ENCODE measurements around the gene RCC1.
"Not testable (repeated sequence)": the region's sequence is repeated elsewhere in the genome, so short reads cannot be mapped to it uniquely, and the experiment has no call there.

The RCC1 gene

DNA sequence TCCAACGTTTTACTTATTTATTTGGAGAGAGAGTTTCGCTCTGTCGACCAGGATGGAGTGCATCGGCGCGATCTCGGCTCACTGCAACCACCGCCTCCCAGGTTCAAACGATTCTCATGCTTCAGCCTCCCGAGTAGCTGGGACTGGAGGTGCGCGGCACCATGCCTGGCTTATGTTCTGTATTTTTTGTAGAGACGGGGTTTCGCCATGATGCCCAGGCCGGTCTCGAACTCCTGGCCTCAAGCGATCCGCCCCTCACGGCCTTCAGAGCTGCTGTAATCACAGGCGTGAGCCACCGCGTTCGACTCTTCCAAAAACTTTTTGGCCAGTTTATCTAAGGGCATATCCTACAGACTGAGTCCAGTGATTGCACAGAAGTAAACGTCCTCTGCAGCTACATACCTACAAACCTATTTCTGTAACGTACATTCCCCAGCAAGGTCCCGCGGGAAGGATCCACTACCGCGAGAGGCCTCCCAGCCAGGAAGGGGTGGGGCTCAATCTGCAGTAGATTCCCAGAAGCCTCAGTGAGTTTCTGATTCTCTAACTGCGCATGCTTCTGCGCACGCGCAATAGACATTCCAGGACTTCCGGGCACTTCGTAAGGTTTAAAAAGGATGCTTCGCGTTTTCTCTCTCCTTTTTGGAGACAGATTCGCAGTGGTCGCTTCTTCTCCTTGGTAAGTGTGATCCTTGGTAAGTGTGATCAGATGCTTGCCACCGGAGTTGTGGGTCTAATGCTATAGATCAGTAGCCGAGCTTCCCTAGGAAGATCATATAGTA is at the start of gene RCC1:
Gene RCC1, plus strand, starts transcription at position 638 of the 782 bp plus-strand sequence. CDS start 23,824 bp downstream, outside the sequence.
- DNase-seq = peak; percentile 99

GRCh38 chr1:28456078-28456477 is 49.8 kb upstream of the RCC1 start:
- DNase-seq = peak; percentile 43

GRCh38 chr1:28457678-28458077 is 48.2 kb upstream of the RCC1 start:
- no peak for DNase-seq

- DNase-seq = no peak
Observed at GRCh38 chr1:28458237-28459228, 47.3 kb upstream of the RCC1 start.

DNA sequence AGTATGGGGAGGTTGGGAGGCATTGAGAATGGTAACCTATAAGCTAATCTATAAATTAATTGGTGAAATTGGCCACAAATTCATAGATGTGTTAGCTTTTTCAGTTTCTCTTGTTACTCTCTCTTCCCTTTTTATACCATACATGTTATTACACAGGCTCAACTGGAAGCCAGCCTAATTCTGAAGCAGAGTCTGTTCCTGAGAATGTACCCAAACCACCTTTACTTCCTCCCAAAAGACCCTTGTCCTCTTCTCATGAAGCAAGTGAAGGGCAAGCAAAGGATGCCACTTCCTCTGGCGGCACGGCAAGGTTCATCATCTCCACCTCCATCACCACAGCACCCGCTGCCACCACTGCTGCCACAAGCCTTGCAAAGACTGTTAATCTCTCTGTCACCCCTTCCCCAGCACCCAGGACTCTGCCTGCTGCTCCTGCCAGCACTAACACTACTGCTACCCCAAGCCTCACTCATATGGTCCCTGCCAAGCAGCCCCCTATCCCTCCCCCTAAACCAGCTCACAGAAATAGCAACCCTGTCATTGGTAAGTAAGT is 39.5 kb upstream of the RCC1 start:
- no peak for DNase-seq

- no peak for DNase-seq
Observed at GRCh38 chr1:28470146-28470545, 35.7 kb upstream of the RCC1 start.

DNA sequence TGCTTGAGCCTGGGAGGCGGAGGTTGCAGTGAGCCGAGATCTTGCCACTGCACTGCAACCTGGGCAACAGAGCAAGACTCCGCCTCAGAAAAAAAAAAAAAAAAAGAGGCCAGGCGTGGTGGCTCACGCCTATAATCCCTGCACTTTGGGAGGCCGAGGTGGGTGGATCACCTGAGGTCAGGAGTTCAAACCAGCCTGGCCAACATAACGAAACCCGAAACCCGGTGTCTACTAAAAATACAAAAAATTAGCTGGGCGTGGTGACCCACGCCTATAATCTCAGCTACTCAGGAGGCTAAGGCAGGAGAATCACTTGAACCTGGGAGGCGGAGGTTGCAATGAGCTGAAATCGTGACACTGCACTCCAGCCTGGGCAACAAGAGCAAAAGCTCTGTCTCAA is 26.3 kb upstream of the RCC1 start:
- not testable (repeated sequence) for DNase-seq

- DNase-seq = no peak
Observed at GRCh38 chr1:28480308-28480707, 25.5 kb upstream of the RCC1 start.

GRCh38 chr1:28482138-28482537 is 23.7 kb upstream of the RCC1 start:
- no peak for DNase-seq

DNA sequence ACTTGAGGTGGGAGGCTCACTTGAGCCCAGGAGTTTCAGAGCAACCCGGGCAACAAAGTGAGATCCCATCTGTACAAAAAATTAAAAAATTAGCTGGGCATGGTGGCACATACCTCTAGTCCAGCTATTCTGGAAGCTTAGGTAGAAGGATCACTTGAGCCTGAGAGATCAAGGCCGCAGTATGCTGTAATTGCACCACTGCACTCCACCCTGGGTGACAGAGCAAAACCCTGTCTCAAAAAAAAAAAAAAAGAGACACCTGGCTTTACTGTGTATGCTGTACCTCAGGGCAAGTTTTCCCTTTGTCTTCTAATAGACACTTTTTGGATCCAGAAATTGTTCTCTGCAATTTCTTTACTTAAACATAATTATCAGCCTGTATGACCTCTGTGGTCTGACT is 23.1 kb upstream of the RCC1 start:
- no peak for DNase-seq

DNA sequence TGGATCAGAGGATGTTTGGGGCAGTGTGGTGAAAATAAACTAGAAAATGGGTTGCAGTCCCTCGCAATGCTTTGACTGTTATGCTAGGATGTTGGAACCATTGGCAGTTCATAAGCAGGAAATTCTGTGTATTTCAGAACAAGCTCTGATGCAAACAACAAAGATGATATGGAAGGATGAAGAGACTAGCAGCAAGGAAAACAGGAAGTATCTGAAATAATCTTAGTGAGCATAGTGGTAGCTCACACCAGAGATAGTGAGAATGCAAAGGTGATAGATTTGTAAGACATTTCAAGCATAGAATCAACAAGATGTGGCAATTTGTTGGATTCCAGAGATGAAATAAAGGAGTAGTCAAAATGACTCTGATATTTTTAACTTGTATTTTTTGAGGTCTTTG is 11.1 kb upstream of the RCC1 start:
- no peak for DNase-seq

DNA sequence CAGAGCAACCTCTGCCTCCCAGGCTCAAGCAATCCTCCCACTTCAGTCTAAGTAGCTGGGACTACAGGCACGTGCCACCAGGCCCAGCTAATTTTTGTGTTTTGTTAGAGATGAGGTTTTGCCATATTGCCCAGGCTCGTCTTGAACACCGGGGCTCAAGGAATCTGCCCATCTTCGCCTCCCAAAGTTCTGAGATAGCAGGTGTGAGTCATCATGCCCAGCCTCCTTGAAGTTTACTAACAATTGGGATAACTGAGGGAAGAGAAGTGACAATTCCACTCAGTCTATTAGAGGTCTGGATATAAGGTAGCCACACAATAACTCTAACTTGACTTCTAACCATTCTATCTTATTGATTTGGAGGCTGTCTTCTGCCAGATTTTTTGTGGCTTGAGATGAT is 6.3 kb upstream of the RCC1 start:
- no peak for DNase-seq

GRCh38 chr1:28501925-28502324 is 3.9 kb upstream of the RCC1 start:
- no peak for DNase-seq

DNA sequence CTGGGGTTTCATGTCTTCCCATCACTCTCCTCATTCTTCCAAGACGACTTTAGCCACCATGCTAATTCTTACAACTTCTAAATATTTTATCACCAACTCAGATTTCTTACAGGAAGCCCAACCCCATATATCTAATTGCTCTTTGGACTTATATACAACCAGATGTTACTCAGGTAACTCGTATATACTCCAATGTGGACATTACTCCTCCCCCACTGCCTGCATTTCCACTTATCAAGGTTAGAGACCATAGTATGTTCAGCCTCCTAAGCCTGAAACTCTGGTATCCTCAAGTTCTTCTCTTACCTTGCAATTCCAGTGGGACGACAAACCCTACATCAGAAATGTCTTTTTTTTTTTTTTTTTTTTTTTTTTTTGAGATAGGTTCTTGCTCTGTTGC is 2.7 kb upstream of the RCC1 start:
- DNase-seq = no peak

- DNase-seq = no peak
Observed at GRCh38 chr1:28506907-28507246, 1.0 kb downstream of the RCC1 start.

DNA sequence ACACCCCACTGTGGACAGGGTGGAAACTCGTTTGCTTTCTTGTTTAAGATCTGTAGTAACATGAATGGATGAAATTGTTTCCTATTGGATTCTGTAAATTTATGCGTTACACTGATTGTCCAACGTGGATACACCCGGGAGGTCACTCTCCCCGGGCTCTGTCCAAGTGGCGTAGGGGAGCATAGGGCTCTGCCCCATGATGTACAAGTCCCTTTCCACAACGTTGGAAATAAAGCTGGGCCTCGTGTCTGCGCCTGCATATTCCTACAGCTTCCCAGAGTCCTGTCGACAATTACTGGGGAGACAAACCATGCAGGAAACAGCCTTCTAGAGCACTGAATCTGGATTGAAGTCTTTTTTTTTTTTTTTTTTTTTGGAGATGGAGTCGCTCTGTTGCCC is 1.4 kb downstream of the RCC1 start:
- DNase-seq = peak; percentile 56

DNA sequence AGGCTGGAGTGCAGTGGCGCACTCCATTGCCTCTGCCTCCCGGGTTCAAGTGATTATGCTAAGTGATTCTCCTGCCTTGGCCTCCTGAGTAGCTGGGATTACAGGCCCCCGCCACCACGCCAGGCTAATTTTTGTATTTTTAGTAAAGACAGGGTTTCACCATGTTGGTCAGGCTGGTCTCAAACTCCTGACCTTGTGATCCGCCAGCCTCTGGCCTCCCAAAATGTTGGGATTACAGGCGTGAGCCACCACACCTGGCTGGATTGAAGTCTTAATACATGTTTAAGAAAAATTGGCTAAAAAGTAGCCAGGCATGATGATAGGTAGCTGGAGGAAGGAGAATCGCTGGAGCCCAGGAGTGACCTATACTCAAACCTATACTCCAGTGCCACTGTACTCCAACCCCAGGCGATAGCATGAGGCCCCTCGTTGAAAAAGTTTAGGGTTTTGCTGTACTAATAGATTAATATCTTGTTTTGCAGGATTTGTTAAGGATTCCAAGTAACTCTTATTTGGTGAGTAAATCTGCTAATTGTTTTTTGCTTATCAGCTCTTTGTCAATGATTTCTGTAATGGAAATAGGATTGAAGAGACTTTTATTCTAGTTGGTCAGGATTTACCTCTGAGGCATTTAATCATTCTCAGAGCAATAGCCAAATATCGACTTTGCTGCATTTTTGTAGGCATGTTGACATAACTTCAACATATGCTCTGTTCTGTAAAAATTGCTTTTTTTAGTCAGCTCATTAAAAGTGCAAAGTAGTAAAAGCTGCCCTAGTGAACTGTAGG is 2.0 kb downstream of the RCC1 start:
- DNase-seq = peak; percentile 50

DNA sequence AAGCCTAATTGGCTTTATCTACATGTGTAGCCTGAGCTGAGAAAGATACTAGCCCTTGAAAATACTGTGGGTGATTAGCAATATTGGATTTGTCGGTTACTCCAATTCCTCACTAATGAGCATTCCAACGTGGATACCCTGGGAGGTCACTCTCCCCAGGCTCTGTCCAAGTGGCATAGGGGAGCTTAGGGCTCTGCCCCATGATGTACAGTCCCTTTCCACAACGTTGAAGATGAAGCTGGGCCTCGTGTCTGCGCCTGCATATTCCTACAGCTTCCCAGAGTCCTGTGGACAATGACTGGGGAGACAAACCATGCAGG is 2.6 kb downstream of the RCC1 start:
- DNase-seq = peak; percentile 50

- peak; percentile 66 for DNase-seq
Observed at GRCh38 chr1:28509705-28510272, 3.9 kb downstream of the RCC1 start.

DNA sequence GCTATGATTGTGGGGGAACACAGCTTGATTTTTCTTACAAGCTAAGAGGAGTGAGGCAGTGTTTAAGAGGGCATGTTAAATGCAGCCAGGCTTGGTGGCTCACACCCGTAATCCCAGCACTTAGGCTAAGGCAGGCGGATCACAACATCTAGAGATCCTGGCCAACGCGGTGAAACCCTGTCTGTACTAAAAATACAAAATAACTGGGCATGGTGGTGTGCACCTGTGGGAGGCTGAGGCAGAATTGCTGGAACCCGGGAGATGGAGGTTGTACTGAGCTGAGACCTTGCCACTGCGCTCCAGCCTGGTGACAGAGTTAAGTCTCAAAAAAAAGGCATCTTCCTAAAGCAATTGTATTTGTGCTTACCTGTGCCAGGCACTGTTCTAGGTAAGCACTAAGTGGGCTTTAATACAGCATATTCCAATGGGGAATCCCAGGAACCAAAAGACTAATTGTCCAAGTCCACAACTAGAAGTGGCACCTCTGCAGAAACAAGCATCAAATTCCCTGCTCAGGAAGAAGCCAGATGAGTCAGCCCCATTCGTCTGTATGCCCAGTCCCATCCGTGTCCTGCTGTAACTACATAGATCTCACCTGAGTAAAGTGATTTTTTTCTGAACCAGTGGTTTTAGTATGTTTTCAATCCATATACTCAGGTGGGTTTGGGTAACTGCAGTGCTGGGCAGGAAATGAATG is 4.6 kb downstream of the RCC1 start:
- peak; percentile 73 for DNase-seq

DNA sequence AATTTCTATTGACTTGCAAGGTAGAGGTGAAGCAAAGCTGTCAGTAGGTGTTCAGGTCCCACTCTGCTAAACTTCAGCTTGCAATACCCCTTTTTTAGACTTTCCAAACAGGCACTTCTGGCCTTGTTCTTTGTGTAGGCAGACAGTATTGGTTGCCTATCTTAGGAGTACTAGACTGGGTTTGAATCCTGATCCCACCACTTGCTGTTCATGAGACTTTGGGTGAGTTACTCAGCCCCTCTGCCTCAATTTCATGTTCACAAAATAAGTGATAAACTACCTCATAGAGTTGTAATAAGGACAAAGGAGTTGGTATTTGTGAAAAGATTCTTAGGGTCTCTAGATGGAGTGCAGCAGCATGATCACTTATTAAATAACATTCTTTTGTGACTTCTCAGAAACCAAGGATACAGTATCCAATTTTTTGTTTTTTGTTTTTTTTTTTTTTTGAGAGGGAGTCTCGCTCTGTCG is 5.2 kb downstream of the RCC1 start:
- DNase-seq = peak; percentile 78
